CD4-positive, alpha-beta memory T cell (primary cell): ENCODE results near the gene RASL10B. TPM values are rescaled to one million over a fixed set of nuclear protein-coding genes. Genes with fewer than 3 reads are reported as not detected.

Experiments
- polyA plus RNA-seq, 2 donors: library from polyadenylated mRNA; unstranded; fragments of 300-500 nt; fragmentation: Illumina TruSeq; gene quantifications; one replicate each; pipeline ENCODE4 v1.2.3, GENCODE V29; 2021
- total RNA-seq, 2 experiments: library from RNA; stranded (reverse); gene quantifications; one replicate each; pipeline ENCODE4 v1.2.3, GENCODE V29; 2021

The RASL10B gene
- total and polyA plus RNA-seq, 4 experiments from 2014 or later, result 0.15 TPM; not detected in 2

Other genes with a start within 250 kb of the RASL10B start
- 10 to 100 TPM; 75.4 to 78.8 TPM for gene SLFN12L, start 194.0 kb upstream of the RASL10B start, total RNA-seq
- gene SLFN12L, start 194.0 kb upstream of the RASL10B start, polyA plus RNA-seq, result 10 to 100 TPM; 13.4 to 23.0 TPM
- gene SLFN14, start 170.8 kb upstream of the RASL10B start, total RNA-seq, result not detected
- gene SLFN14, start 170.8 kb upstream of the RASL10B start, polyA plus RNA-seq, result under 1 TPM in 1 of 2 donors, not detected in 1; 0.18 TPM
- 1 to 10 TPM; 8.2 to 8.5 TPM for gene PEX12, start 153.1 kb upstream of the RASL10B start, total RNA-seq
- gene PEX12, start 153.1 kb upstream of the RASL10B start, polyA plus RNA-seq, result 1 to 10 TPM; 1.3 to 2.8 TPM
- gene AP2B1, start 144.3 kb upstream of the RASL10B start, total RNA-seq, result 100 to 1,000 TPM; 160 to 165 TPM
- 10 to 100 TPM; 54.1 to 75.4 TPM for gene AP2B1, start 144.3 kb upstream of the RASL10B start, polyA plus RNA-seq
- under 1 TPM in 1 of 2 experiments, not detected in 1; 0.26 TPM for gene GAS2L2, start 21.6 kb downstream of the RASL10B start, total RNA-seq
- gene GAS2L2, start 21.6 kb downstream of the RASL10B start, polyA plus RNA-seq, result under 1 TPM in 1 of 2 donors, not detected in 1; 0.13 TPM
- gene C17orf50, start 29.2 kb downstream of the RASL10B start, total RNA-seq, result not detected
- gene C17orf50, start 29.2 kb downstream of the RASL10B start, polyA plus RNA-seq, result not detected
- gene MMP28, start 64.0 kb downstream of the RASL10B start, total RNA-seq, result under 1 TPM; 0.64 to 0.96 TPM
- gene MMP28, start 64.0 kb downstream of the RASL10B start, polyA plus RNA-seq, result under 1 TPM in 1 of 2 donors, not detected in 1; 0.23 TPM
- 100 to 1,000 TPM; 232 to 242 TPM for gene TAF15, start 77.8 kb downstream of the RASL10B start, total RNA-seq
- gene TAF15, start 77.8 kb downstream of the RASL10B start, polyA plus RNA-seq, result 10 to 100 TPM; 11.2 to 29.7 TPM
- 1 to 10 TPM; 2.2 to 2.6 TPM for gene HEATR9, start 137.3 kb downstream of the RASL10B start, total RNA-seq
- not detected for gene HEATR9, start 137.3 kb downstream of the RASL10B start, polyA plus RNA-seq
- 100 to 1,000 TPM; 279 to 309 TPM for gene CCL5, start 148.7 kb downstream of the RASL10B start, total RNA-seq
- 100 to 1,000 TPM; 156 to 210 TPM for gene CCL5, start 148.7 kb downstream of the RASL10B start, polyA plus RNA-seq
- 1 to 10 TPM in 1 of 2 experiments, under 1 TPM in 1; 0.87 to 1.9 TPM for gene RDM1, start 199.1 kb downstream of the RASL10B start, total RNA-seq
- gene RDM1, start 199.1 kb downstream of the RASL10B start, polyA plus RNA-seq, result under 1 TPM; 0.38 to 0.98 TPM
- gene LYZL6, start 212.1 kb downstream of the RASL10B start, total RNA-seq, result not detected
- gene LYZL6, start 212.1 kb downstream of the RASL10B start, polyA plus RNA-seq, result not detected
- gene CCL16, start 249.9 kb downstream of the RASL10B start, total RNA-seq, result not detected
- not detected for gene CCL16, start 249.9 kb downstream of the RASL10B start, polyA plus RNA-seq